ENCODE measurements around the gene CAMSAP2. TPM values are rescaled to one million over a fixed set of nuclear protein-coding genes. Genes with fewer than 3 reads are reported as not detected.

CAMSAP2 gene
- total and polyA plus RNA-seq, 10 of the 15 experiments (the other 5 are each of a cell fraction or from before 2014, with no cell fraction given) = 3.9 to 19.8 (median 8.0) TPM

GRCh38 chr1:200774735-200775444 lies 36.2 kb downstream of the CAMSAP2 start (continued):
- no peak for TF ChIP-seq CEBPZ (IDR thresholded peaks at IDR 0.05; ENCODE audit: low read depth, low read length)
- TF ChIP-seq NFXL1 (IDR thresholded peaks at IDR 0.05; ENCODE audit: borderline replicate concordance) = no peak
- TF ChIP-seq CREM (IDR thresholded peaks at IDR 0.05; ENCODE audit: low read depth) = no peak
- TF ChIP-seq IKZF2 (IDR thresholded peaks at IDR 0.05) = peak; percentile 26 to 28; a peak in 2 of 4 replicates
- no peak for TF ChIP-seq SKIL (IDR thresholded peaks at IDR 0.05; ENCODE audit: low read depth, poor library complexity, severe bottlenecking)
- TF ChIP-seq PBX3 (IDR thresholded peaks at IDR 0.05; ENCODE audit: insufficient replicate concordance, low read depth, low read length) = no peak
- TF ChIP-seq BCL11A (IDR thresholded peaks at IDR 0.05; ENCODE audit: low read depth, low read length) = 0 out of 2 replicates have a peak, but pooled peaks have one; percentile 36
- TF ChIP-seq USF1 (IDR thresholded peaks at IDR 0.05; ENCODE audit: borderline replicate concordance, extremely low read length, insufficient read depth, low read depth, low read length) = no peak
- no peak for TF ChIP-seq LARP7 (IDR thresholded peaks at IDR 0.05)
- TF ChIP-seq RCOR1 (conservative IDR thresholded peaks at IDR 0.05; ENCODE audit: low read depth, low read length) = no peak
- no peak for TF ChIP-seq NBN (IDR thresholded peaks at IDR 0.05)
- no peak; the same call in none of the 2 replicates for TF ChIP-seq IKZF1 (conservative IDR thresholded peaks at IDR 0.05)
- TF ChIP-seq CTCF (IDR thresholded peaks at IDR 0.05 in 2 of 3, conservative IDR thresholded peaks at IDR 0.05 in 1 of 3; ENCODE audit: control insufficient read depth in 2 of 3, extremely low read depth in 1 of 3, insufficient read depth in 1 of 3, low read depth in 3 of 3, low read length in 3 of 3) = no peak
- TF ChIP-seq JUND (IDR thresholded peaks at IDR 0.05; ENCODE audit: low read depth, low read length) = no peak

All from GM12878 (cell line).